Memory B cell (primary cell): ENCODE data around the gene PACS1.

Experiments
- ATAC-seq: fragments of 150-1000 bp; cut with Tn5 transposase; 2 replicates; pipeline ENCODE4 v1.10.0; 2021; ENCODE audit warnings: low read depth, mild to moderate bottlenecking, moderate library complexity
- DNase-seq, 2 donors: peaks; one replicate each; pipeline ENCODE4 v3.0.0; 2022; ENCODE audit warnings: low spot score in 2 of 2
- H3K27ac Mint-ChIP-seq: one replicate; pipeline ENCODE4 v1.8.0; 2022; ENCODE audit warnings: mild to moderate bottlenecking, moderate library complexity, mixed read lengths
- H3K27me3 Mint-ChIP-seq: one replicate; pipeline ENCODE4 v1.8.0; 2022; ENCODE audit warnings: mixed read lengths
- H3K36me3 Mint-ChIP-seq: one replicate; pipeline ENCODE4 v1.8.0; 2022; ENCODE audit warnings: mild to moderate bottlenecking, mixed read lengths
- H3K4me1 Mint-ChIP-seq: one replicate; pipeline ENCODE4 v1.8.0; 2022; ENCODE audit warnings: mixed read lengths
- H3K4me3 Mint-ChIP-seq: one replicate; pipeline ENCODE4 v1.8.0; 2022; ENCODE audit warnings: mild to moderate bottlenecking, moderate library complexity, mixed read lengths
- H3K9me3 Mint-ChIP-seq: one replicate; pipeline ENCODE4 v1.8.0; 2022; ENCODE audit warnings: mixed read lengths

The PACS1 gene

GRCh38 chr11:66282468-66283455 lies 212.7 kb downstream of the PACS1 start:
- H3K9me3 Mint-ChIP-seq = no peaks in the 10 kb centered on the region
- peaks cover 11% of the 10 kb centered on the region for H3K27me3 Mint-ChIP-seq
- no peak overlapping the region for H3K4me3 Mint-ChIP-seq
- peak; percentile 93 for ATAC-seq
- DNase-seq = peak; percentile 99 to 100
- peaks cover 33% of the 10 kb centered on the region for H3K4me1 Mint-ChIP-seq
- H3K27ac Mint-ChIP-seq = peak overlapping the region; percentile 93
- peaks cover 2% of the 10 kb centered on the region for H3K36me3 Mint-ChIP-seq

GRCh38 chr11:66283461-66284105 lies 213.5 kb downstream of the PACS1 start:
- peaks cover 2% of the 10 kb centered on the region for H3K36me3 Mint-ChIP-seq
- H3K9me3 Mint-ChIP-seq = no peaks in the 10 kb centered on the region
- H3K4me3 Mint-ChIP-seq = no peak overlapping the region
- peaks cover 35% of the 10 kb centered on the region for H3K4me1 Mint-ChIP-seq
- H3K27me3 Mint-ChIP-seq = peaks cover 11% of the 10 kb centered on the region
- no peak for DNase-seq
- no peak for ATAC-seq
- H3K27ac Mint-ChIP-seq = peak overlapping the region; percentile 93

- H3K4me3 Mint-ChIP-seq = no peak overlapping the region
- peak overlapping the region; percentile 41 for H3K27ac Mint-ChIP-seq
- H3K9me3 Mint-ChIP-seq = no peaks in the 10 kb centered on the region
- DNase-seq (no peak), ATAC-seq (no peak)
- peaks cover under 1% of the 10 kb centered on the region for H3K36me3 Mint-ChIP-seq
- H3K4me1 Mint-ChIP-seq = peaks cover 32% of the 10 kb centered on the region
- H3K27me3 Mint-ChIP-seq = peaks cover 8% of the 10 kb centered on the region
Observed at GRCh38 chr11:66284526-66285078, 214.5 kb downstream of the PACS1 start.

- no peak overlapping the region for H3K4me3 Mint-ChIP-seq
- no peaks in the 10 kb centered on the region for H3K36me3 Mint-ChIP-seq
- peaks cover 37% of the 10 kb centered on the region for H3K4me1 Mint-ChIP-seq
- no peak for DNase-seq
- no peaks in the 10 kb centered on the region for H3K9me3 Mint-ChIP-seq
- no peak for ATAC-seq
- no peak overlapping the region for H3K27ac Mint-ChIP-seq
- H3K27me3 Mint-ChIP-seq = peaks cover 6% of the 10 kb centered on the region
Observed at GRCh38 chr11:66285250-66285947, 215.3 kb downstream of the PACS1 start.

GRCh38 chr11:66286699-66287098 lies 216.6 kb downstream of the PACS1 start:
- ATAC-seq (no peak), DNase-seq (no peak)
- Mint-ChIP-seq H3K9me3 (no peaks in the 10 kb centered on the region), H3K4me1 (peaks cover 31% of the 10 kb centered on the region), H3K27me3 (peaks cover 2% of the 10 kb centered on the region), H3K27ac (no peak overlapping the region), H3K4me3 (peak overlapping the region; percentile 5), H3K36me3 (no peaks in the 10 kb centered on the region)

- H3K27me3 Mint-ChIP-seq = peaks cover 2% of the 10 kb centered on the region
Observed at GRCh38 chr11:66287211-66287888, 217.3 kb downstream of the PACS1 start.

GRCh38 chr11:66287889-66288670 lies 218.0 kb downstream of the PACS1 start:
- Mint-ChIP-seq H3K4me1 (peaks cover 30% of the 10 kb centered on the region), H3K36me3 (no peaks in the 10 kb centered on the region), H3K27me3 (peaks cover 7% of the 10 kb centered on the region), H3K4me3 (peak overlapping the region; percentile 92), H3K9me3 (no peaks in the 10 kb centered on the region), H3K27ac (peak overlapping the region; percentile 84)
- ATAC-seq = no peak
- no peak for DNase-seq

More at GRCh38 chr11:66287211-66287888, 217.3 kb downstream of the PACS1 start:
- ATAC-seq = no peak
- H3K36me3 Mint-ChIP-seq = no peaks in the 10 kb centered on the region
- H3K4me1 Mint-ChIP-seq = peaks cover 28% of the 10 kb centered on the region
- no peak for DNase-seq
- no peak overlapping the region for H3K27ac Mint-ChIP-seq
- H3K4me3 Mint-ChIP-seq = peak overlapping the region; percentile 92
- no peaks in the 10 kb centered on the region for H3K9me3 Mint-ChIP-seq

GRCh38 chr11:66288671-66289547 lies 218.8 kb downstream of the PACS1 start, which contains the start of gene YIF1A:
YIF1A (minus strand) TSS chr11:66289143; CDS start chr11:66288985, 158 bp downstream.
- DNase-seq = peak; percentile 90 to 97
- Mint-ChIP-seq H3K27ac (peak within 1 kb of the TSS; percentile 84), H3K4me3 (peak within 1 kb of the TSS; percentile 92), H3K4me1 (peaks cover 30% of the 10 kb centered on the region), H3K9me3 (no peaks in the 10 kb centered on the region), H3K27me3 (peaks cover 12% of the 10 kb centered on the region), H3K36me3 (no peaks in the 10 kb centered on the region)
- ATAC-seq = peak; percentile 88

GRCh38 chr11:66289548-66290329 lies 219.7 kb downstream of the PACS1 start:
- ATAC-seq (peak; percentile 29), DNase-seq (no peak)
- Mint-ChIP-seq H3K4me3 (peak overlapping the region; percentile 92), H3K4me1 (peaks cover 28% of the 10 kb centered on the region), H3K9me3 (no peaks in the 10 kb centered on the region), H3K36me3 (no peaks in the 10 kb centered on the region), H3K27me3 (peaks cover 14% of the 10 kb centered on the region), H3K27ac (peak overlapping the region; percentile 84)

GRCh38 chr11:66290330-66290621 lies 220.2 kb downstream of the PACS1 start:
- H3K27me3 Mint-ChIP-seq = peaks cover 14% of the 10 kb centered on the region
- H3K27ac Mint-ChIP-seq = peak overlapping the region; percentile 41
- no peaks in the 10 kb centered on the region for H3K36me3 Mint-ChIP-seq
- peak overlapping the region; percentile 92 for H3K4me3 Mint-ChIP-seq
- no peak for ATAC-seq
- H3K4me1 Mint-ChIP-seq = peaks cover 28% of the 10 kb centered on the region
- H3K9me3 Mint-ChIP-seq = no peaks in the 10 kb centered on the region
- DNase-seq = no peak

- peak overlapping the region; percentile 60 for H3K4me3 Mint-ChIP-seq
- peaks cover 26% of the 10 kb centered on the region for H3K4me1 Mint-ChIP-seq
- ATAC-seq = no peak
- no peaks in the 10 kb centered on the region for H3K36me3 Mint-ChIP-seq
- no peaks in the 10 kb centered on the region for H3K9me3 Mint-ChIP-seq
- DNase-seq = no peak
- no peak overlapping the region for H3K27ac Mint-ChIP-seq
- peaks cover 17% of the 10 kb centered on the region for H3K27me3 Mint-ChIP-seq
Observed at GRCh38 chr11:66291303-66291705, 221.2 kb downstream of the PACS1 start.
